ENCODE results near the gene BFSP2. TPM values are rescaled to one million over a fixed set of nuclear protein-coding genes. Genes with fewer than 3 reads are reported as not detected.
"Not testable (repeated sequence)": the region's sequence is repeated elsewhere in the genome, so short reads cannot be mapped to it uniquely, and the experiment has no call there.

Gene BFSP2
- total RNA-seq, 2 experiments from 2014 or later: not detected

DNA sequence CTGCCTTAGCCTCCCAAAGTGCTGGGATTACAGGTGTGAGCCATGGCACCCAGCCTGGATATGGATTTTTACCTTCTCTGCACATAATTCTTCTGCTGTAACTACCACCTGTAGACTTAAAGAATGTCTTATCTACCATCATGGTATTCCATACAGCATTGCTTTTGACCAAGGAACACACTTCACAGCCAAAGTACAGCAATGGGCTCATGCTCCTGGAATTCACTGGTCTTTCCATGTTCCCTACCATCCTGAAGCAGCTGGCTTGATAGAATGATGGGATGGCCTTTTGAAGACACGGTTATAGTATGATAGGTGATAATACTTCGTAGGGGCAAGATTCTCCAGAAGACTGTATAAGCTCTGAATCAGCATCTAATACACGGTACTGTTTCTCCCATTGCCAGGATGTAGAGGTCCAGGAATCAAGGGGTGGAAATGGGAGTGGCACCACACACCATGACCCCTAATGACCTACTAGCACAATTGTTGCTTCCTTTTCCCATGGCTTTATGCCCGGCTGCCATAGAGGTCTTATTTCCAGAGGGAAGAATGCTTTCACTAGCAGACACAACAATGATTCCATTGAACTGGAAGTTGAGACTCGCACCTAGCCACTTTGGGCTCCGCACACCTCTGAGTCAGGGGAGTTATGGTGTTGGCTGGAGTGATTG is 112.7 kb downstream of the BFSP2 start:
- POLR2A ChIA-PET: no interaction called here
- CTCF ChIA-PET: no interaction called here
- H3K27ac Mint-ChIP-seq: no peak overlapping the region
- no peak overlapping the region for H3K4me3 Mint-ChIP-seq
- no peaks in the 10 kb centered on the region for H3K36me3 Mint-ChIP-seq
- intact Hi-C loops (cut with micrococcal nuclease): no loop called here
- no peaks in the 10 kb centered on the region for H3K9me3 Mint-ChIP-seq
- H3K27me3 Mint-ChIP-seq: no peaks in the 10 kb centered on the region
- no peaks in the 10 kb centered on the region for H3K4me1 Mint-ChIP-seq (ENCODE audit: low read depth)
- DNase-seq: no peak

DNA sequence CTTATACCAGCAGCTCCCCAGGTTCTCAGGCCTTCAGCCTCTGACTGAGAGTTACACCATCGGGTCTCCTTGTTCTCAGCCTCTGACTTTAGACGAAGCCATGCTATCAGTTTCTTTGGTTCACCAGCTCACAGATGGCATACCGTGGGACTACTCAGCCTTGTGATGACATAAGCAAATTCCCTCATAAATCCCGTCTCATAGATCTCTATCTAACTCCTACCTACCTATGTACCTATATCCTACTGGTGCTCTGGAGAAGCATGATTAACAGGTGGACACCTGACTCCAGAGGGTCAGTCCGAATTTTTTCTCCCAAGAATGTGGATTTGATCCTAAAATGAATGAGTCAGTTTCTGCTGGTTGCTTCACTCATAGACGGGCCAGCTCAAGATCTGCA is 114.6 kb downstream of the BFSP2 start:
- H3K27ac Mint-ChIP-seq: no peak overlapping the region
- H3K27me3 Mint-ChIP-seq: no peaks in the 10 kb centered on the region
- DNase-seq: no peak
- POLR2A ChIA-PET: no interaction called here
- H3K4me1 Mint-ChIP-seq (ENCODE audit: low read depth): no peaks in the 10 kb centered on the region
- CTCF ChIA-PET: no interaction called here
- no peaks in the 10 kb centered on the region for H3K36me3 Mint-ChIP-seq
- H3K9me3 Mint-ChIP-seq: no peaks in the 10 kb centered on the region
- intact Hi-C loops (cut with micrococcal nuclease): no loop called here
- no peak overlapping the region for H3K4me3 Mint-ChIP-seq

DNA sequence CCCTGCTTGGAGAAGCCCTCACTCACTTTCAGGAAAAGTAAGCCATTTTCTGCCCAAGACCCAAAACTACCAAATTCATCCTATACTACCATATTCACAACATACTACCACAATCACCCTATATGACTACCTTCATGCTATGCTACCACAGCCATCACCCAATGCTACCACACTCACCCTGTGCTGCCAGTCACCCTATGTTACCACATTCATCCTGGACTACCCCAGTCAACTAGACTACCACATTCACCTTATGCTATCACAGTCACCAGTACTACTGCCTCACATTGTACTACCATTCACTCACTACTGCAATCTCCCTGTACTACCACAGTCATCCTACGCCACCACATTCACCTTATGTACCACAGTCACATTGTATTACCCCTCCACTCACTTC is 115.3 kb downstream of the BFSP2 start:
- Mint-ChIP-seq H3K27me3 (no peaks in the 10 kb centered on the region), H3K4me3 (no peak overlapping the region), H3K4me1 (ENCODE audit: low read depth) (no peaks in the 10 kb centered on the region), H3K9me3 (no peaks in the 10 kb centered on the region), H3K36me3 (no peaks in the 10 kb centered on the region), H3K27ac (no peak overlapping the region)
- ChIA-PET CTCF (no interaction called here), POLR2A (no interaction called here)
- intact Hi-C loops (cut with micrococcal nuclease): no loop called here
- DNase-seq: no peak

DNA sequence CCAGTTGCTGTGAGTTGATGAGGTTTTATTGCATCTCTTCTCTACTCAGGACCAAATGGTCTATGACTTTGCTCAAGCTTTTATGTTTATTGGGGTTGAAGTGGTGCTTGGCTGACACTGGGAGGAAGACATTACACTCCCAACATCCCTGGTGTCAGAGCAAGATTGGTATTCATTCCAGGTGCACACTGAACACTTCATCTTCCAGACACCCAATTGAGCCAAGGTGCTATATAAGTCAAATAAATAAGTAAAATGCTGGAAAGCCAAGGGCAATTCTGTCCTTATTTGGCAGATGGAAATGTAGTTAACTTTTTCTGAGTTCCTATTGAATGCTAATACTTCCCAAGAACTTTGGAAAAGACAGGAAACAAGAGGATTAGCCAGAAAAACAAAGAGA is 120.4 kb downstream of the BFSP2 start:
- ChIA-PET POLR2A (no interaction called here), CTCF (interaction anchor here (0.8 kb wide), 1 partner anchor 32 kb away, joined by 3 read pairs; no protein-coding TSS in a partner anchor)
- no peaks in the 10 kb centered on the region for H3K4me1 Mint-ChIP-seq (ENCODE audit: low read depth)
- H3K27ac Mint-ChIP-seq: no peak overlapping the region
- DNase-seq: no peak
- H3K4me3 Mint-ChIP-seq: no peak overlapping the region
- H3K27me3 Mint-ChIP-seq: no peaks in the 10 kb centered on the region
- H3K9me3 Mint-ChIP-seq: no peaks in the 10 kb centered on the region
- no peaks in the 10 kb centered on the region for H3K36me3 Mint-ChIP-seq
- intact Hi-C loops (cut with micrococcal nuclease): no loop called here

DNA sequence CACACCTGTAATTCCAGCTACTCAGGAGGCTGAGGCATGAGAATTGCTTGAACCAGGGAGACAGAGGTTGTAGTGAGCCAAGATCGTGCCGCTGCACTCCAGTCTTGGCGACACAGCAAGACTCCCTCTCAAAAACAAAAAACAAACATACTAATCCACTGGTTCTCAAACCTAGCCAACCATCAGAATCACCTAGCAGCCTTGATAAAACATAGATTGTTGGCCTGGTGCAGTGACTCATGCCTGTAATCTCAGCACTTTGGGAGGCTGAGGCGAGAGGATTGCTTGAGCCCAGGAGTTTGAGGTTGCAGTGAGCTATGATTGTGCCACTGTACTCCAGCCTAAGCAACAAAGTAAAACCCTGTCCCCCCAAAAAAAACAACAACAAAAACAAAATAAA is 121.1 kb downstream of the BFSP2 start:
- intact Hi-C loops (cut with micrococcal nuclease); H3K27me3 Mint-ChIP-seq; H3K36me3 Mint-ChIP-seq; CTCF ChIA-PET; H3K27ac Mint-ChIP-seq; DNase-seq; POLR2A ChIA-PET; H3K4me1 Mint-ChIP-seq (ENCODE audit: low read depth); H3K9me3 Mint-ChIP-seq; H3K4me3 Mint-ChIP-seq: not testable (repeated sequence)

DNA sequence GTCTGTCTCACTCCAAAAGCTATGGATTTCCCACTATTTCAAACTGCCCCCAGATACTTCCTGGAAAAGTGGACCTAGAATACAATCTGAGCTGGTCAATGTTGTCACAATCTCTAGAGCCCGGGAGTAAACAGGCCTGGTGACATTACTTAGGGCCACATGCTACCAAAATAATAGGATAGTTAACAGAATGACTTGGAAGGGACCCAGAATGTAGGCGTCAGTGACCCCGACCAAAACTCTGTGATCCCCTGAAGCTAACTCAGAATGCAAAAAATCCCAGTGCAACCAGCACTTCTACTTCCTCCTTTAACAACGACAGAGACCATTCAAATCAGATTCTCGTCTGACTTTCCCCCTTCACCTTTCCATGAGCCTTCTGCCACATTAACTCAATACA is 122.1 kb downstream of the BFSP2 start:
- no peak for DNase-seq
- intact Hi-C loops (cut with micrococcal nuclease): no loop called here
- H3K36me3 Mint-ChIP-seq: no peaks in the 10 kb centered on the region
- POLR2A ChIA-PET: interaction anchor here (0.5 kb wide), 1 partner anchor 46 kb away, joined by 3 read pairs; no protein-coding TSS in a partner anchor
- no peak overlapping the region for H3K27ac Mint-ChIP-seq
- no peaks in the 10 kb centered on the region for H3K4me1 Mint-ChIP-seq (ENCODE audit: low read depth)
- no peak overlapping the region for H3K4me3 Mint-ChIP-seq
- CTCF ChIA-PET: no interaction called here
- H3K9me3 Mint-ChIP-seq: no peaks in the 10 kb centered on the region
- H3K27me3 Mint-ChIP-seq: no peaks in the 10 kb centered on the region

DNA sequence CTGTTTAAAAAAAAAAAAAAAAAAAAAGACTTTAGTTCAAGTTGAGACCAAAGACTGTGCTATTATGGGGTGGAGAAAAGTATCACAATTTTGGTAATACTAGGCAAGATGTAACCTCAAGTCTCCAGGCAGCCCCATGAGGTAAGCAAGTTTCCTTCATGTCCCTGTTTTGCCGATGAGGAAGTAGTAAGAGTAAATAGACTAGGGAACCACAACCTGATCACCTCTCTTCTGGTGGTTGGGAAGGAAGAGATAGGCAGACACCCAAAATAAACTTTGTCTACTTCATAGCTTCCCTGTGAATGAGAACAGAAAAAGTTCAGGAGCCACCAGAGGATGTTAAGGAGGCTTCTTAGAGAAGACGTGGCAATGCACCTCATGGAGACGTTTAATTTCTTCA is 123.9 kb downstream of the BFSP2 start:
- POLR2A ChIA-PET, H3K36me3 Mint-ChIP-seq: not testable (repeated sequence)

More for the DNA sequence above, 123.9 kb downstream of the BFSP2 start:
- H3K4me3 Mint-ChIP-seq; DNase-seq; H3K4me1 Mint-ChIP-seq (ENCODE audit: low read depth); H3K27me3 Mint-ChIP-seq; H3K9me3 Mint-ChIP-seq; CTCF ChIA-PET; H3K27ac Mint-ChIP-seq; intact Hi-C loops (cut with micrococcal nuclease): not testable (repeated sequence)

Other genes with a start within 250 kb of the BFSP2 start
- gene CDV3, start 173.6 kb downstream of the BFSP2 start, total RNA-seq: 100 to 1,000 TPM; 204 to 209 TPM